Vagina (tissue), 2 donors: ENCODE results near the gene SLC7A6OS.

Experiments used
- POLR2A ChIP-seq, 2 donors: fragments of 450-650 bp; IDR thresholded peaks; one replicate each; pipeline ENCODE4 v1.6.1; 2017; ENCODE audit warnings: antibody characterized with exemption in 2 of 2, mild to moderate bottlenecking in 2 of 2, moderate library complexity in 2 of 2
- POLR2AphosphoS5 ChIP-seq, 2 donors: sonication (generic); formaldehyde crosslinking; IDR thresholded peaks; one replicate each; pipeline ENCODE4 v1.9.0; 2017; ENCODE audit warnings: antibody characterized with exemption in 2 of 2, mild to moderate bottlenecking in 2 of 2, low read depth in 1 of 2; ENCODE audit not compliant: insufficient read depth in 1 of 2
- TF ChIP-seq, protein P1 (sequence below), 3 experiments: fragments of 450-650 bp in 2 of 3; fragments of 200-600 bp in 1 of 3; sonication (generic) in 1 of 3; IDR thresholded peaks; one replicate each; pipeline ENCODE4 v1.5.1; 2017 to 2019; ENCODE audit warnings: antibody characterized with exemption in 3 of 3, mild to moderate bottlenecking in 2 of 3, moderate library complexity in 2 of 3

DNA sequence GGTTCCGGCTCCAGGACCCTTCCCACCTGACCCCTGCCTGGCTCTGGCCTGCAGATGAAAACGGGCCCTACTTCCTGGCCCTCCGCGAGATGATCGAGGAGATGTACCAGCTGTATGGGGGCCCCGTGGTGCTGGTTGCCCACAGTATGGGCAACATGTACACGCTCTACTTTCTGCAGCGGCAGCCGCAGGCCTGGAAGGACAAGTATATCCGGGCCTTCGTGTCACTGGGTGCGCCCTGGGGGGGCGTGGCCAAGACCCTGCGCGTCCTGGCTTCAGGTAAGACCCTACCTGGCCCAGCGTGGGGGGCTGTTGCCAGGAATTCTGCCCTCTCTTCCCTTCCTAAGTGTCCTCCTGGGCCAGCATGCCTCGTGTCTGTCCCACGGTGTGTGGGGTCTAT, 55.0 kb downstream of the SLC7A6OS start:
- TF ChIP-seq, protein P1, sequence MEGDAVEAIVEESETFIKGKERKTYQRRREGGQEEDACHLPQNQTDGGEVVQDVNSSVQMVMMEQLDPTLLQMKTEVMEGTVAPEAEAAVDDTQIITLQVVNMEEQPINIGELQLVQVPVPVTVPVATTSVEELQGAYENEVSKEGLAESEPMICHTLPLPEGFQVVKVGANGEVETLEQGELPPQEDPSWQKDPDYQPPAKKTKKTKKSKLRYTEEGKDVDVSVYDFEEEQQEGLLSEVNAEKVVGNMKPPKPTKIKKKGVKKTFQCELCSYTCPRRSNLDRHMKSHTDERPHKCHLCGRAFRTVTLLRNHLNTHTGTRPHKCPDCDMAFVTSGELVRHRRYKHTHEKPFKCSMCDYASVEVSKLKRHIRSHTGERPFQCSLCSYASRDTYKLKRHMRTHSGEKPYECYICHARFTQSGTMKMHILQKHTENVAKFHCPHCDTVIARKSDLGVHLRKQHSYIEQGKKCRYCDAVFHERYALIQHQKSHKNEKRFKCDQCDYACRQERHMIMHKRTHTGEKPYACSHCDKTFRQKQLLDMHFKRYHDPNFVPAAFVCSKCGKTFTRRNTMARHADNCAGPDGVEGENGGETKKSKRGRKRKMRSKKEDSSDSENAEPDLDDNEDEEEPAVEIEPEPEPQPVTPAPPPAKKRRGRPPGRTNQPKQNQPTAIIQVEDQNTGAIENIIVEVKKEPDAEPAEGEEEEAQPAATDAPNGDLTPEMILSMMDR (IDR thresholded peaks at IDR 0.05) = no peak
- TF ChIP-seq POLR2A (IDR thresholded peaks at IDR 0.05) (no peak), POLR2AphosphoS5 (IDR thresholded peaks at IDR 0.05; ENCODE audit: insufficient read depth in 1 of 2, low read depth in 1 of 2) (no peak)
